H1 (cell line): ENCODE results near the gene ATP11A. TPM values are rescaled to one million over a fixed set of nuclear protein-coding genes. Genes with fewer than 3 reads are reported as not detected.

Source experiments
- CTCF ChIA-PET: fragments of 300-600 bp; sonication (Branson Sonifier 250); formaldehyde crosslinking; loops from one replicate; lab custom pipeline; 2021; ENCODE audit not compliant: partially characterized antibody; lab: Charles Lee
- POLR2A ChIA-PET: fragments of 300-600 bp; sonication (Branson Sonifier 250); formaldehyde crosslinking; loops from one replicate; lab custom pipeline; 2021; ENCODE audit warnings: inconsistent platforms; ENCODE audit not compliant: partially characterized antibody; lab: Charles Lee
- DNase-seq, 2 experiments: peaks; one replicate each; pipeline versions ENCODE4 v3.0.0 to v3.0.0-alpha.2; 2010 to 2022; ENCODE audit warnings: low spot score in 2 of 2, low read depth in 1 of 2, mixed read lengths in 1 of 2
- FAIRE-seq: peaks from 2 replicates; lab custom pipeline; 2011; peaks lifted over from hg19 to GRCh38; lab: Jason Lieb, UNC
- H2AFZ ChIP-seq: 2 replicates; pipeline ENCODE4 v1.8.1; 2012; ENCODE audit warnings: low read length, inconsistent platforms
- H2AK5ac ChIP-seq: 2 replicates; pipeline ENCODE4 v1.6.1; 2013; ENCODE audit warnings: low read depth, low read length
- H2BK120ac ChIP-seq: replicated peaks from 2 replicates; pipeline ENCODE3; 2013; ENCODE audit warnings: low read depth, low read length, inconsistent platforms
- H2BK12ac ChIP-seq: 2 replicates; pipeline ENCODE4 v1.6.1; 2013; ENCODE audit warnings: low read depth, low read length
- H2BK15ac ChIP-seq: 2 replicates; pipeline ENCODE4 v1.6.1; 2013; ENCODE audit warnings: low read length
- H2BK20ac ChIP-seq: 2 replicates; pipeline ENCODE4 v1.6.1; 2013; ENCODE audit warnings: low read length
- H2BK5ac ChIP-seq: 2 replicates; pipeline ENCODE4 v1.6.1; 2013; ENCODE audit warnings: low read depth, low read length
- H3K14ac ChIP-seq: 2 replicates; pipeline ENCODE4 v1.6.1; 2013; ENCODE audit warnings: inconsistent platforms; ENCODE audit not compliant: insufficient read length
- H3K18ac ChIP-seq: 2 replicates; pipeline ENCODE4 v1.6.1; 2013; ENCODE audit warnings: low read length; ENCODE audit errors: extremely low read depth
- H3K23ac ChIP-seq: 2 replicates; pipeline ENCODE4 v1.6.1; 2013; ENCODE audit warnings: inconsistent platforms; ENCODE audit not compliant: insufficient read length
- H3K23me2 ChIP-seq: 2 replicates; pipeline ENCODE4 v1.6.1; 2013; ENCODE audit warnings: low read depth, low read length
- H3K27ac ChIP-seq: 2 replicates; pipeline ENCODE4 v1.6.1; 2011; ENCODE audit warnings: low read depth, low read length, inconsistent platforms
- H3K27me3 ChIP-seq, 4 experiments: replicated peaks in 1 of 4; 1 replicate in 1 of 4; 2 replicates in 3 of 4; pipeline versions ENCODE4 v1.6.1 to v1.8.1; 2011 to 2013; ENCODE audit warnings: low read length in 3 of 4, mild to moderate bottlenecking in 3 of 4, inconsistent platforms in 2 of 4, mixed read lengths in 2 of 4, moderate library complexity in 1 of 4; ENCODE audit not compliant: control insufficient read depth in 3 of 4, insufficient read depth in 3 of 4; ENCODE audit errors: extremely low read depth in 1 of 4
- H3K36me3 ChIP-seq, 4 experiments: 2 replicates each; pipeline versions ENCODE4 v1.6.1 to v1.8.1; 2011 to 2013; ENCODE audit warnings: mild to moderate bottlenecking in 4 of 4, low read length in 3 of 4, moderate library complexity in 2 of 4, control low read depth in 1 of 4, inconsistent platforms in 1 of 4; ENCODE audit not compliant: insufficient read depth in 4 of 4, control insufficient read depth in 2 of 4
- H3K4ac ChIP-seq: replicated peaks from 2 replicates; pipeline ENCODE3; 2013; ENCODE audit warnings: low read length, low read depth, mixed read lengths, inconsistent platforms; ENCODE audit not compliant: insufficient read length
- H3K4me1 ChIP-seq, 4 experiments: replicated peaks in 1 of 4; 1 replicate in 1 of 4; 2 replicates in 3 of 4; pipeline versions ENCODE4 v1.6.1 to v1.8.1; 2011 to 2013; ENCODE audit warnings: low read length in 3 of 4, inconsistent platforms in 2 of 4, mixed read lengths in 1 of 4; ENCODE audit not compliant: insufficient read depth in 4 of 4, control insufficient read depth in 3 of 4
- H3K4me2 ChIP-seq, 2 experiments: 2 replicates each; pipeline versions ENCODE4 v1.6.1 to v1.8.1; 2011 to 2013; ENCODE audit warnings: low read depth in 2 of 2, low read length in 2 of 2, control low read depth in 1 of 2, inconsistent platforms in 1 of 2, mild to moderate bottlenecking in 1 of 2; ENCODE audit not compliant: insufficient read depth in 1 of 2
- H3K4me3 ChIP-seq, 4 experiments: fragments of 200-600, 300-600 bp in 1 of 4; sonication (generic), shearing (Covaris generic), sonication (Bioruptor Twin) in 1 of 4; 2 replicates each; pipeline versions ENCODE4 v1.5.1 to v1.8.1; 2011 to 2016; ENCODE audit warnings: low read length in 4 of 4, low read depth in 3 of 4, control low read depth in 2 of 4, inconsistent platforms in 2 of 4, mild to moderate bottlenecking in 2 of 4, mixed read lengths in 1 of 4, moderate library complexity in 1 of 4; ENCODE audit not compliant: insufficient read depth in 2 of 4; ENCODE audit errors: extremely low read depth in 1 of 4
- H3K56ac ChIP-seq: replicated peaks from 2 replicates; pipeline ENCODE3; 2013; ENCODE audit warnings: low read depth, mild to moderate bottlenecking, mixed read lengths, low read length, inconsistent platforms; ENCODE audit not compliant: insufficient read length
- H3K79me1 ChIP-seq: 2 replicates; pipeline ENCODE4 v1.6.1; 2013; ENCODE audit warnings: low read depth, low read length, control low read depth
- H3K79me2 ChIP-seq, 2 experiments: 2 replicates each; pipeline versions ENCODE4 v1.6.1 to v1.8.1; 2012 to 2013; ENCODE audit warnings: low read length in 2 of 2, mild to moderate bottlenecking in 2 of 2, inconsistent platforms in 1 of 2; ENCODE audit not compliant: insufficient read depth in 2 of 2, control insufficient read depth in 1 of 2
- H3K9ac ChIP-seq, 4 experiments: replicated peaks in 1 of 4; 1 replicate in 1 of 4; 2 replicates in 3 of 4; pipeline versions ENCODE4 v1.6.1 to v1.8.1; 2011 to 2013; ENCODE audit warnings: low read depth in 3 of 4, low read length in 3 of 4, control low read depth in 2 of 4, mild to moderate bottlenecking in 2 of 4, moderate library complexity in 2 of 4, inconsistent platforms in 1 of 4; ENCODE audit errors: extremely low read depth in 1 of 4
- H3K9me3 ChIP-seq, 2 experiments: 2 replicates each; pipeline versions ENCODE4 v1.6.1 to v1.8.1; 2012 to 2013; ENCODE audit warnings: mild to moderate bottlenecking in 2 of 2, moderate library complexity in 2 of 2, control low read depth in 1 of 2, inconsistent platforms in 1 of 2, low read depth in 1 of 2, low read length in 1 of 2, mixed read lengths in 1 of 2; ENCODE audit not compliant: insufficient read depth in 2 of 2
- H4K20me1 ChIP-seq, 2 experiments: replicated peaks in 1 of 2; 2 replicates each; pipeline versions ENCODE3 to v1.8.1; 2011 to 2013; ENCODE audit warnings: inconsistent platforms in 2 of 2, low read length in 2 of 2, mild to moderate bottlenecking in 1 of 2; ENCODE audit not compliant: insufficient read depth in 2 of 2, control insufficient read depth in 1 of 2
- H4K5ac ChIP-seq: 2 replicates; pipeline ENCODE4 v1.6.1; 2013; ENCODE audit warnings: low read length, low read depth, mixed read lengths, inconsistent platforms; ENCODE audit not compliant: insufficient read length
- H4K8ac ChIP-seq: 2 replicates; pipeline ENCODE4 v1.8.0; 2013; ENCODE audit warnings: mild to moderate bottlenecking, moderate library complexity, low read length, inconsistent platforms; ENCODE audit not compliant: insufficient read depth; ENCODE audit errors: extremely low read depth
- H4K91ac ChIP-seq: replicated peaks from 2 replicates; pipeline ENCODE3; 2013; ENCODE audit warnings: low read length, mixed read lengths, inconsistent platforms; ENCODE audit not compliant: insufficient read length
- CTBP2 ChIP-seq: IDR thresholded peaks from 2 replicates; pipeline ENCODE4 v1.7.0; 2011; ENCODE audit warnings: borderline replicate concordance, mild to moderate bottlenecking, moderate library complexity, mixed read lengths, low read length; ENCODE audit not compliant: insufficient read depth, insufficient read length
- FOSL1 ChIP-seq: IDR thresholded peaks from 2 replicates; pipeline ENCODE4 v1.6.1; 2011; ENCODE audit warnings: mild to moderate bottlenecking, low read depth, low read length, moderate library complexity; ENCODE audit not compliant: insufficient read depth
- PHF8 ChIP-seq: fragments of 200-600 bp; sonication (generic); conservative IDR thresholded peaks from 2 replicates; pipeline ENCODE4 v1.7.1; 2012; ENCODE audit warnings: low read depth, mild to moderate bottlenecking, inconsistent platforms, low read length, moderate library complexity
- RNF2 ChIP-seq: fragments of 200-900, 300-1000 bp; sonication (generic); IDR thresholded peaks from 2 replicates; pipeline ENCODE4 v1.7.1; 2016; ENCODE audit warnings: borderline replicate concordance, low read depth, mild to moderate bottlenecking, antibody characterized with exemption, low read length; ENCODE audit not compliant: poor library complexity, severe bottlenecking; ENCODE audit errors: missing control alignments
- SIRT6 ChIP-seq: IDR thresholded peaks from one replicate; pipeline ENCODE4 v1.7.1; 2012; ENCODE audit warnings: low read length, inconsistent platforms
- SP4 ChIP-seq: IDR thresholded peaks from 2 replicates; pipeline ENCODE4 v1.6.1; 2012; ENCODE audit warnings: low read length, inconsistent platforms
- TAF1 ChIP-seq: IDR thresholded peaks from 2 replicates; pipeline ENCODE4 v1.6.1; 2011; ENCODE audit warnings: mild to moderate bottlenecking, low read depth, low read length
- TEAD4 ChIP-seq: IDR thresholded peaks from 2 replicates; pipeline ENCODE4 v1.6.1; 2012; ENCODE audit warnings: low read depth, low read length, inconsistent platforms, mixed read lengths
- ZNF274 ChIP-seq: IDR thresholded peaks from 2 replicates; pipeline ENCODE4 v1.7.0; 2012; ENCODE audit warnings: low read length, borderline replicate concordance; ENCODE audit errors: extremely low read depth
- WGBS, 2 experiments: shearing (Covaris generic) in 1 of 2; methylation state at CpG; one replicate each; pipeline versions ENCODE4 v1.1.6 to v1.1.7; 2013 to 2015; ENCODE audit warnings: low lambda C conversion rate in 2 of 2, mixed read lengths in 2 of 2, inconsistent platforms in 1 of 2, low coverage in 1 of 2, missing lambda C conversion rate in 1 of 2; ENCODE audit not compliant: insufficient replicate concordance in 2 of 2, insufficient coverage in 1 of 2, insufficient read length in 1 of 2; ENCODE audit errors: extremely low coverage in 1 of 2, missing lambda C conversion rate in 1 of 2; 5-methylcytosine and 5-hydroxymethylcytosine counted together
- polyA plus RNA-seq, 7 experiments: library from polyadenylated mRNA; depleted of rRNA in 3 of 7; stranded (reverse) in 5 of 7; unstranded in 2 of 7; fragments of >200 nt in 5 of 7; fragments of 200-250 nt in 2 of 7; gene quantifications; 1 replicate in 5 of 7; 2 replicates in 1 of 7; 4 replicates in 1 of 7; pipeline versions ENCODE4 v1.2.1 to v1.2.3, GENCODE V29; 2011 to 2013; ENCODE audit warnings: missing spikeins in 2 of 7, mixed read lengths in 2 of 7
- total RNA-seq: library from RNA; stranded (reverse); fragmentation: NEBNext Ultra II Directional; extraction: Animal tissue kit (Norgen Biotek cat#: 25700); gene quantifications from 2 replicates; pipeline ENCODE4 v1.2.1, GENCODE V29; 2021

Gene ATP11A
- total and polyA plus RNA-seq, 2 of the 8 experiments (the other 6 are each of a cell fraction or from before 2014, with no cell fraction given) = 28.8 to 72.9 TPM

DNA sequence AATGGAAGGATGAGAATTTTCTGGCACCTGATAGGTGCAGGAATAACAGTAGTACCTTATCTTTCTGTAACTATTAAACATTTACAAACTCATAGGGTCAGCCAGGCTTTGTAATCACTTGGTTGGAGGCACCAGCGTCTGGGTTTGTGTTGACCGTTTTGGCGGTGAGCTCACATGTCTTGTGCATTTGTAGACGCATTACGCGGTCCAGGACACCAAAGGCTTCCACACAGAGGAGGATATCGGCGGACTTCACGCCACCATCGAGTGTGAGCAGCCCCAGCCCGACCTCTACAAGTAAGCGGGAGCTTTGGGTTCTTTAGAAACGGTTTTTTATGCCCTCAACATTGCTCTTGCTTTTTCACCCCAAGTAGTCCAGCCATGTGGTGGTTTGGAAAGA lies 129.3 kb downstream of the ATP11A start:
- Histone ChIP-seq H4K8ac (no peak overlapping the region), H3K23ac (no peak overlapping the region), H2AFZ (no peak overlapping the region), H2BK120ac (no peak overlapping the region), H3K27ac (no peak overlapping the region), H3K56ac (no peak overlapping the region), H2BK5ac (no peak overlapping the region), H4K5ac (no peak overlapping the region), H3K18ac (no peak overlapping the region), H3K79me1 (no peaks in the 10 kb centered on the region; the same call in 1 of the 2 replicates), H2BK15ac (no peak overlapping the region), H3K4me1 (no peaks in the 10 kb centered on the region), H3K9me3 (peaks cover 15 to 16% of the 10 kb centered on the region in 2 experiments; a peak in 3 of 4 replicates), H2AK5ac (no peak overlapping the region), H3K9ac (no peak overlapping the region), H2BK20ac (no peak overlapping the region), H3K4ac (no peak overlapping the region), H4K91ac (no peak overlapping the region), H3K27me3 (no peaks in the 10 kb centered on the region), H3K4me2 (no peak overlapping the region), H3K36me3 (peaks cover 11 to 65% (median 37%) of the 10 kb centered on the region in 4 experiments; a peak in 7 of 8 replicates), H2BK12ac (no peak overlapping the region), H3K14ac (no peak overlapping the region), H3K79me2 (no peaks in the 10 kb centered on the region), H3K23me2 (no peaks in the 10 kb centered on the region), H4K20me1 (no peaks in the 10 kb centered on the region), H3K4me3 (no peak overlapping the region)
- 94% methylated on average over 13 of the region's 13 CpGs; no CpG with 5 or more reads in 1 of the 2 experiments for WGBS, 2 experiments
- DNase-seq = no peak
- ChIA-PET CTCF (interaction anchor here (0.7 kb wide), 1 partner anchor 8 kb away, joined by 4 read pairs; no protein-coding TSS in a partner anchor), POLR2A (no interaction called here)
- no peak for TF ChIP-seq PHF8
- TF ChIP-seq RNF2 = no peak
- TF ChIP-seq ZNF274 = no peak
- TF ChIP-seq CTBP2 = no peak
- TF ChIP-seq FOSL1 = no peak
- no peak for TF ChIP-seq SP4
- TF ChIP-seq TAF1 = no peak
- TF ChIP-seq TEAD4 = no peak
- TF ChIP-seq SIRT6 = no peak
- FAIRE-seq = no peak
